22Rv1 (cell line): Measurements from ENCODE around the gene RAMAC.

Experiments
- ZFX ChIP-seq: fragments of 450-650 bp; IDR thresholded peaks from 2 replicates; pipeline ENCODE4 v1.6.1; 2017; ENCODE audit warnings: antibody characterized with exemption, borderline replicate concordance
- TF ChIP-seq, protein P1 (sequence below): fragments of 450-650 bp; IDR thresholded peaks from 2 replicates; pipeline ENCODE4 v1.5.1; 2017; ENCODE audit warnings: mild to moderate bottlenecking

DNA sequence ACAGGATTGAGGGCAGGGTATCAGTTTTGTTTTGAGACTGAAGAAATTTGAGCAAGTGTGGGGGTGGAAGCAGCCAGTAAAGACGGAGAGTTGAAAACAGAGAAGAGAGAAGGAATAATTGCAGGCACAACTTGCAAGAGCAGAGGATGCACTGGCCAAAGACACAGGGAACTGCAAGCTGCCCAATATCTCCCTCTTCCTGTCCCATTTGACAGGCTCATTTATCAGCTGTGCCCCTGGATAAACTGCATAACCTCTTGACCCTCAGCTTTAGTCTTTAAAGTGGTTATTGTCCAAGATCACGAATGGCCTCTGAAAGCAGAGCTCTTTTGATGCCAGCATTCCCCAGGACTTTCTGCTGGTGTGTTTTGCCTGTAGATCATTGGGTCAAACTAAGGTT lies 5.0 kb upstream of the RAMAC start:
- TF ChIP-seq, protein P1, sequence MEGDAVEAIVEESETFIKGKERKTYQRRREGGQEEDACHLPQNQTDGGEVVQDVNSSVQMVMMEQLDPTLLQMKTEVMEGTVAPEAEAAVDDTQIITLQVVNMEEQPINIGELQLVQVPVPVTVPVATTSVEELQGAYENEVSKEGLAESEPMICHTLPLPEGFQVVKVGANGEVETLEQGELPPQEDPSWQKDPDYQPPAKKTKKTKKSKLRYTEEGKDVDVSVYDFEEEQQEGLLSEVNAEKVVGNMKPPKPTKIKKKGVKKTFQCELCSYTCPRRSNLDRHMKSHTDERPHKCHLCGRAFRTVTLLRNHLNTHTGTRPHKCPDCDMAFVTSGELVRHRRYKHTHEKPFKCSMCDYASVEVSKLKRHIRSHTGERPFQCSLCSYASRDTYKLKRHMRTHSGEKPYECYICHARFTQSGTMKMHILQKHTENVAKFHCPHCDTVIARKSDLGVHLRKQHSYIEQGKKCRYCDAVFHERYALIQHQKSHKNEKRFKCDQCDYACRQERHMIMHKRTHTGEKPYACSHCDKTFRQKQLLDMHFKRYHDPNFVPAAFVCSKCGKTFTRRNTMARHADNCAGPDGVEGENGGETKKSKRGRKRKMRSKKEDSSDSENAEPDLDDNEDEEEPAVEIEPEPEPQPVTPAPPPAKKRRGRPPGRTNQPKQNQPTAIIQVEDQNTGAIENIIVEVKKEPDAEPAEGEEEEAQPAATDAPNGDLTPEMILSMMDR = no peak
- no peak for TF ChIP-seq ZFX
